D341Med (cell line): Measurements from ENCODE around the gene TMBIM1.
"Not testable (repeated sequence)": the region's sequence is repeated elsewhere in the genome, so short reads cannot be mapped to it uniquely, and the experiment has no call there.

ENCODE experiments used
- DNase-seq: peaks from one replicate; pipeline ENCODE4 v3.0.0; 2012; ENCODE audit warnings: low spot score

The TMBIM1 gene

GRCh38 chr2:218318241-218318640 lies 25.9 kb upstream of the TMBIM1 start:
- DNase-seq = no peak

- no peak for DNase-seq
Measured at GRCh38 chr2:218317835-218318234, 25.5 kb upstream of the TMBIM1 start.

- DNase-seq = no peak
Measured at GRCh38 chr2:218317303-218317630, 25.0 kb upstream of the TMBIM1 start.

GRCh38 chr2:218315397-218315796 lies 23.1 kb upstream of the TMBIM1 start:
- DNase-seq = no peak

GRCh38 chr2:218314764-218315163 lies 22.5 kb upstream of the TMBIM1 start:
- DNase-seq = not testable (repeated sequence)

GRCh38 chr2:218313356-218313755 lies 21.1 kb upstream of the TMBIM1 start:
- no peak for DNase-seq

- no peak for DNase-seq
Measured at GRCh38 chr2:218312267-218312756, 20.0 kb upstream of the TMBIM1 start.

GRCh38 chr2:218311541-218312266 lies 19.4 kb upstream of the TMBIM1 start:
- DNase-seq = not testable (repeated sequence)

GRCh38 chr2:218310853-218311540 lies 18.7 kb upstream of the TMBIM1 start:
- no peak for DNase-seq

- no peak for DNase-seq
Measured at GRCh38 chr2:218307415-218308090, 15.2 kb upstream of the TMBIM1 start.

- no peak for DNase-seq
Measured at GRCh38 chr2:218306184-218306920, 14.0 kb upstream of the TMBIM1 start.

GRCh38 chr2:218305383-218305782 lies 13.1 kb upstream of the TMBIM1 start:
- DNase-seq = no peak

- DNase-seq = peak; percentile 76
Measured at GRCh38 chr2:218301176-218301819, 9.0 kb upstream of the TMBIM1 start.

GRCh38 chr2:218300141-218300540 lies 7.8 kb upstream of the TMBIM1 start:
- DNase-seq = no peak

- no peak for DNase-seq
Measured at GRCh38 chr2:218298314-218298875, 6.1 kb upstream of the TMBIM1 start.

- DNase-seq = no peak
Measured at GRCh38 chr2:218296847-218297246, 4.5 kb upstream of the TMBIM1 start.

GRCh38 chr2:218296200-218296599 lies 3.9 kb upstream of the TMBIM1 start:
- no peak for DNase-seq

GRCh38 chr2:218295029-218295428 lies 2.7 kb upstream of the TMBIM1 start:
- DNase-seq = no peak

GRCh38 chr2:218294430-218295022 lies 2.2 kb upstream of the TMBIM1 start:
- no peak for DNase-seq

- DNase-seq = no peak
Measured at GRCh38 chr2:218293715-218294429, 1.6 kb upstream of the TMBIM1 start.
